ENCODE results near the gene THOC5.

The THOC5 gene

DNA sequence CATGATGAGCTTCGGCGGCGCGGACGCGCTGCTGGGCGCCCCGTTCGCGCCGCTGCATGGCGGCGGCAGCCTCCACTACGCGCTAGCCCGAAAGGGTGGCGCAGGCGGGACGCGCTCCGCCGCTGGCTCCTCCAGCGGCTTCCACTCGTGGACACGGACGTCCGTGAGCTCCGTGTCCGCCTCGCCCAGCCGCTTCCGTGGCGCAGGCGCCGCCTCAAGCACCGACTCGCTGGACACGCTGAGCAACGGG, 73.4 kb downstream of the THOC5 start:
- DNase-seq (ENCODE audit: low read depth): no peak
- peak overlapping the region; percentile 48 for H3K4me3 ChIP-seq (ENCODE audit: low read depth, low read length)

DNA sequence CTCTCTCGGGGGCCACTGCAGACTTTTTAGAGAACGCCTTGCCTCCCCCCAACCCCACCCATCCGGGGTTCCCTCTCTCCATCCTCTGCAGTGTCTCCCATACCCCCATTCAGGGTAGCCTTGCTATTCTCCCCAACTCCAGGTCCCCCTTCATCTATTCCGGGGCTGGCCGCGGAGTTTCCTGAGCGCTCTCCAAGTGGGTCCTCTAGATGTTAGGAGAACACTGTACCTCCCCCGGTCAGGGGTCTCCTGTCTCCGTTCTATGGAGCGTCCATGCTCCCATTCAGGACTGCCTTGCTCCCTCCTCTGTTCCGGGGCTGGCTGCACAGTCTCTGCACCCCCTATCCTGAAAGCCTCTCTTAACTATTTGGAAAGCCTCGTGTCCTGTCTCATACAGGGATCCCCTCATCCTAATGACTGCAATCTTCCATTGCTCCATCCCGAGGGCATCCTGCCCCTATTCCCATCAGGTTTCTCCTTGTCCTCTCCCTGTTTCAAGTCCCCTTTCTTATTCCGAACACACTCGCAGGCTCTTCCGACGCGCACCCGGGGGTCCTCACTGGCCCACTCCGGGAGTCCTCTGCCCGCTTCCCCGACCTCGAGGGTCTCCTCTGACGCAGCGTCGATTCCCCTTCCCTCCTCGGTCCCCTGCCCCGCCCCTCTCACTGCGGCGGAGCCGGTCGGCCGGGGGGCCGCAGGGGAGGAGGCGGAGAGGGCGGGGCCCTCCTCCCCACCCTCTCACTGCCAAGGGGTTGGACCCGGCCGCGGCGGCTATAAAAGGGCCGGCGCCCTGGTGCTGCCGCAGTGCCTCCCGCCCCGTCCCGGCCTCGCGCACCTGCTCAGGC, 73.9 kb downstream of the THOC5 start, which contains the start of gene NEFH:
Gene NEFH (plus strand): TSS at position 802 of the 845 bp plus-strand sequence. CDS start 45 bp downstream, outside the sequence.
- H3K4me3 ChIP-seq (ENCODE audit: low read depth, low read length): peak within 1 kb of the TSS; percentile 48
- no peak for DNase-seq (ENCODE audit: low read depth)

DNA sequence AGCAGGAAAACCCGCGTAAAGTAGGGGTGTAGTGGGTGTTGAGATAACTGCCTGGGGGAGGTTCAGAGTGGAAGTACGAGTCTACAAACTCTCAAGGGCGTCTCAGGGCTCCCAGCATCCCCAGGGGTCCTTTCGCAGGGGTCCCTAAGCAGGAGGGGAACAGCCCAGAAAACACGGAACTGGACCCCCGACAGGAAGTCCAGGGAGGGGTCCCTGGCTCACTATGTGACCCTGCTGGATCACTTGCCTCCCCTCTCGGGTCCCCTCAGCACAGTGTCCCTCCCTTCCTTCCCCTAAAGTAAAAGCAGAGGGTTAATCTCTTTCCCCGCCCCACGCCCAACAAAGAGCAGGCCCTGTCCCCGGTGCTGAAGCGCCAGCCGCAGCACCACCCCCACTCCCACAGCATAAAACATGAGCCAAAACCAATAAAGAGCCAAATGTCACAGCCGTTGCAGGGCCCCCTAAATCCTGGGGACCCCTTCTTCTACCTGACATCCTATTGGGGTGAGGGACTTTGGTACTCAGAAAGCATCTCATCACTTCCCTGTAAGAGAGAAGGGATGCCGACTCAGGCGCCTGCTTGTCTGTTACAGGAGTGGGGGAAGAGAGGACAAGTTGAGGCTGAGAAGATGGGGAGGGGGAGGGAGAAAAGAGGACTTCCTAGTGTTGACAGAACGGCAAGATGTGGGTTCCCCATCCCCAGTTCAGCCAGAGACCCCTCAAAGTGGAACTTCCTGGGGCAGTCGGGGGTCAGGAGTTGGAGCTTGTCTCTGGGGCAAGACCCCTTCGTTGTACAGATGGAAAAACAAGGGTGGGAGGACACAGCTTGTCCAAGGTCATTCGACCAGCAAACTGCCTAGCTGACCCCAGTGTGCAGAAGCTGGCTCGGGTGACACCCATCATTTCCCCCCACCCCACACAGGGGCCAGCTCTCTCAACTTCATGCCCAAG, 75.0 kb downstream of the THOC5 start:
- no peak for DNase-seq (ENCODE audit: low read depth)
- H3K4me3 ChIP-seq (ENCODE audit: low read depth, low read length): no peak overlapping the region

DNA sequence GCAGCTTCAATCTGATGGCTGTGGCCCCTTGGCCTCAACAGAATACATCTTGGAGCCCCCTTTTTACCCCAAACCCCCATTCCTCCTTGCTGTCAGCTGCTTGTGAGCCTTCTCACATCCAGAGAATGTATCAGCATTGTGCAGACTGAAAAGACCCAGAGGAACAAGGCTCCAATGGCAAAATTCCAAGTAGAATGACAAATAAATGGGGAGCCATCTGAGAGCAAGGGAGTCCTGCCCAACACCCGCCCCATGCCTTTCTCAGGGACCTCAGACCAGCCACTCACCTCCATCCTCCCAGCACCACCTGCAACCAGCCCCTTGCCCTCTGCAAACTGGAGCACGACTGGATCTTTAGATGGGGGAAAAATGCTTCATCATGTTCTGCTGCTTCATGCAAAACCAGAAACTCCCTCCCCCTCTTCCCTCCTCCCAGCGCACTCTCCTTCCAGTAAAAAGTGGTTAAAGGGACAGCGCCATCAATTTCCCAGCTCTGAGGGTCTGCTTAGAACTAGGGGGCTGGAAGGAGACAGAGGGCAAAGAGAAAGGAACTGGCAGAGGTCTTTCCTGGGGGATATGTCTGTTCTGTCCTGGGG, 75.7 kb downstream of the THOC5 start:
- no peak overlapping the region for H3K4me3 ChIP-seq (ENCODE audit: low read depth, low read length)
- no peak for DNase-seq (ENCODE audit: low read depth)

DNA sequence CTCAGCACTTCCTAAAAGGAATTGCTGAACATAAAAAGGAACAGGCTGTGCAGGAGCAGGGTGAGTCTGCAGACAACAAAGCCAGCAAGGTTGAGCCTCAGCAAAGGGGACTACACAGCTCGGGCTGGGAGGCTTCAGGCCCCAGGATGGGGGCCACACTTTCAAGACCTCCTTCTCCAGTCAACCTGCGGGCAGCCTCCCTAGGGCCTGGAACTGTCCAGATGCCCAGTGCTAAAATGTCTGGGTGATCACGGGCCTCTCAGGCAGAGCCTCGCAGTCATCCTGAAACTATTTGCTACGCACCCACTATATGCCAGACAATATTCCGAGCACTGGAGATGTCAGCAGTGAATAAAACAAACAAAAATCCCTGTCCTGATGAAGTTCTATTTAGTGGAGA, 77.4 kb downstream of the THOC5 start:
- DNase-seq (ENCODE audit: low read depth): no peak
- no peak overlapping the region for H3K4me3 ChIP-seq (ENCODE audit: low read depth, low read length)

DNA sequence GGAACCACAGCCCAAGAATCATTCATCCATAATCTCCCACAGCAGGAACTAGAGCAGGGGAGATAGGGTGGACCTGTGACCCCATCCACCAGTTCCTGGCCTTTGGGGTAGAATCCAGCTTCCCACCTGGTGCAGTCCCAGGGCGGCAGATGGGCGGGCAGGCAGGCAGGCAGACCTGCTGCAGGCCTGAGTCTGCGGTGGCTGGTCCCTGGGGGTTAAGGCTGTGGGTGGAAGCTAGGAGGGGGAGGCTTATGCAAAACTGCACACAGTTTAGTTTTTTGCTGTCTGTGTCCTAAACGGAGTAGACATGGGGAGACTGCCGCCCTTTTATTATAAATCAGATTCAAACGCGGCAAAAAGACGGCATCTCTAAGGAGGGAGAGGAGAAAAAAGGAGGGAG, 78.0 kb downstream of the THOC5 start:
- H3K4me3 ChIP-seq (ENCODE audit: low read depth, low read length): no peak overlapping the region
- DNase-seq (ENCODE audit: low read depth): no peak

DNA sequence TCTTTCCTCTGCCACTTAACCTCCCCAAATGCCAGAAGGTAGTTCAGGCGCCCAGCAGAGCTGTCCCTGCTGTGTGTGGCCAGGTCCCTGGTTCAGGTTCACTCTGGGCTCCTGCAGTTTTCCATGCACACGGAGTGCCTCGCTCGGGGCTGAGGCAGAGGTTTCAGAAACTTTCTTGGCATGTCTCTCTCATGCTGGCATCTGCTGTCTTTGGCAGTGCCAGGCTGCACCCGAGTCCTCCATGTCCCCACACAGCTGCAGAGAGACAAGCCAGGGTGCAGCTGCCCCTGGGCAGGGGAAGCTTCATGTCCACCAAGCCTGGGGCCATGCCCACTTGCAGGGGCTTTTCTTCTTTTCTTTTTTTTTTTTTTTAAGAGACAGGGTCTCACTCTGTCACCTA, 80.6 kb downstream of the THOC5 start:
- no peak for DNase-seq (ENCODE audit: low read depth)
- H3K4me3 ChIP-seq (ENCODE audit: low read depth, low read length): no peak overlapping the region

DNA sequence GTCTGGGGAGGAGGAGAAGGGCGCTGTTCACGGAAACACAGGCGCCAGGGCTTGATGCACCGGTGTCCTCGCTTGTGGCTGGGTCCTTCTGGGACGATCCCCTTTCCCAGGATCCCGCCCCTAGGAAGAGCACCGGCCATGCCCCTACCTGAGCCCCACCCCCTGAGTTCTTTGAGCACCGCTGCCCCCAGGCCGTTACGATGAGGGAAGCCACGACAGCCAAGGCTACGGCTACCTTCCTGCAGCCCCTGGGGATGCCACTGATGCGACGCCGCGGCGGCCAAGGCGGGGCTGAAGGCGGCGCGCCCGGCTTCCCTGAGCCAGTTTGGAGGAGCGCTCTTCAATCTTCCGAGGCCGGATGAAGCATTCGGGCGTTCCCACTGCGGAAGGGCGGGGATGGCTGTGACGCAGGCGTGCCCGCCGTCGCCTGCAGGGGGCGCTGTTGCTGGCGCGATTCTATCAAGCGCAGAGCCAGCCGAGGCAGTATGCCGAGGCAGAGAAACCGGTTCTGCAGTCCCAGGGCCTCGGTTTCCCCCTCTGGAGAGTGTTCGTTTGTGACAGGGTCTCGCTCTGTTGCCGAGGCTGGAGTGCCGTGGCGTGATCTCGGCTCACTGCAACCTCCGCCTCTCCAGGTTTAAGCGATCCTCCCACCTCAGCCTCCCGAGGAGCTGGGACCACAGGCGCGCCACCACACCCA, 83.2 kb downstream of the THOC5 start:
- no peak for DNase-seq (ENCODE audit: low read depth)

DNA sequence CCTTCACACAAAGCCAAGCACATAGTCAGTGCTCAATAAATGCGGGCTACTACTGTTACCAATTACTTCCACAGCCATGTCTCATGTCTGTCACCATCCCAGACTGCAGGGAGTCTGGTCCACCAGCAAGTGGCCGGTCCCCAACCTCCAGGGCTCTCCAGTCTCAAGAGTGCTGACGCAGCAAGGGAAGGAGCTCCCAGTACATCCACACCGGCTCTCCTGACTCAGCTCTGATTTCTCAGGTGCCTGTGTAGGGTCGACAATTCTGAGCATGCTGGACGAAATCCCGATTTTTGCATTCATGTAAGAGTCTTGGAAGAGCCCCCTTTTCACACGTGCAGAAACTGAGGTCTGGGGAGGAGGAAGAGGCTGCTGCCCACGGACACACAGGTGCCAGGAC, 83.8 kb downstream of the THOC5 start:
- no peak for DNase-seq (ENCODE audit: low read depth)
- no peak overlapping the region for H3K4me3 ChIP-seq (ENCODE audit: low read depth, low read length)

More for the DNA sequence above, 83.2 kb downstream of the THOC5 start:
- peak overlapping the region; percentile 29 for H3K4me3 ChIP-seq (ENCODE audit: low read depth, low read length)

DNA sequence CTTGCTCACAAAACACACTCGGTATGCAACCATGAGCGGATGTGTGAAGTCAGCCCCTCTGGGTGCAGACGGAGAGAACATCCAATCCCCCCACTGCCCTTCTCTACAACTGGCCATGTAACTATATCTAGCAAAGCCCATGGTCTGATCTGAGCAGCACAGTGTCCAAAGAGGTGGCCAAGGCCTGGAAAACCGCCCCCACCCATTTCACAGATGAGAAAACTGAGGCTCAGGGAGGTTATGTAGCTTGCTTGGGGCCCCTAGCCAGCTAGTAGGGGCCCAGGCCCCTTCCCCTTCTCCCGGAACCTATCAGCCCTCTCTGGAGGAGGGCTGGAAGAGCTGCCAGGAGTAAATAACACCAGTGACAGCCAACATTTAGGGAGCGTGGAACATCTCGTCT, 89.0 kb downstream of the THOC5 start:
- no peak for DNase-seq (ENCODE audit: low read depth)
- no peak overlapping the region for H3K4me3 ChIP-seq (ENCODE audit: low read depth, low read length)

DNA sequence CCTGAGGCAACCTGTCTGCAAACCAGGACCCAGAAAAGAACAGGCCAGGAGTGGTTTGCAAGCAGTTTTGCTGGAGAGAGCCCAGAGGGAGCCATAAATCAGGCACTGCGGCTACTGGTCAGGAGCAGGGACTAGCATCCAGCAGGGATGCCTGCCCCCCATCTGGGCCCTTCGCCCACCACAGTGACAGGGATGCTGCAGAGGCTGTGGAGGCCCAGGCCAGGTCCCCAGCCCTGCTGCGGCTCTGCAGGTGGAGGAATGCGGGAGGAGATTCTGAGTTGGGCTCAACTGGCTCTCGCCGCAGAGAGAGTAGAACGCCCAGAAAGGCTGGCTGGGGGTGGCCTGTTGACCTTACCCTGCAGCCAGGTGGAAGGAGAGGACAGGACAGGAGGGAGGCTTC, 89.9 kb downstream of the THOC5 start:
- no peak for DNase-seq (ENCODE audit: low read depth)
- no peak overlapping the region for H3K4me3 ChIP-seq (ENCODE audit: low read depth, low read length)

DNA sequence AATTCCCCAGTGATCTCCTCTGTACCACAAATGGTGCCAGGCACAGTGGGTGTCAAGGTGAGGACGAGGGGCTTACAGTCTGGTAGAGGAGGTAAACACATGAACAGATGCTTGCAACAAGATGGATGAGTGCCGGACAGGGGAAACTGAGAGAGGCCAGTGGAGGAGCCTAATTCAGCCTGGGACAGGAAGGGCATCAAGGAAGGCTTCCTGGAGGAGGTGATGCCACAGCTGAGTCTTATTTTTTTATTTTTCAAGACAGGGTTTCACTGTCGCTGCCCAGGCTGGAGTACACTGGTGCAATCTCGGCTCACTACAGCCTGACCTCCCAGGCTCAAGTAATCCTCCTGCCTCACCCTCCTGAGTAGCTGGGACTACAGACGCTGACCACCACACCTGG, 92.3 kb downstream of the THOC5 start:
- no peak for DNase-seq (ENCODE audit: low read depth)
- H3K4me3 ChIP-seq (ENCODE audit: low read depth, low read length): no peak overlapping the region

DNA sequence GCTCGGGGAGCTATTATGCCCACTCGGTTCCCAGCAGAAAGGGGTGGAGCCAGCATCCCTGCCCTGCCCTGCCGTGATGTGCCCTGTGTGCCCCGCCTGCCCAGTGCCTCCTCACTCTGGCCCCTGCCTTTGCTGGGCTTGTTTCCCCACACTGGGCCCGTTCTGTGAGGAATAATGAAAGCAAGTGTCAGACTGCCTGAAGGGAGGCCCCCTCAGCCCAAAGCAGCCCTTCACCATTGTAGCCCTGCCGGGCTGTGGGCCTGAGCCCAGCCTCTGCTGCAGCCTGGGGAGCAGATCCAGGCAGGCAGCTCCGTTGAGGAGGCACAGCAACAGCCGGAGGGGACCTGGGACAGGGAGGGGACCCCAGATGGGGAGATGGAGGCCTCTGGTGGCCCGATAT, 93.8 kb downstream of the THOC5 start:
- no peak for DNase-seq (ENCODE audit: low read depth)
- H3K4me3 ChIP-seq (ENCODE audit: low read depth, low read length): no peak overlapping the region

DNA sequence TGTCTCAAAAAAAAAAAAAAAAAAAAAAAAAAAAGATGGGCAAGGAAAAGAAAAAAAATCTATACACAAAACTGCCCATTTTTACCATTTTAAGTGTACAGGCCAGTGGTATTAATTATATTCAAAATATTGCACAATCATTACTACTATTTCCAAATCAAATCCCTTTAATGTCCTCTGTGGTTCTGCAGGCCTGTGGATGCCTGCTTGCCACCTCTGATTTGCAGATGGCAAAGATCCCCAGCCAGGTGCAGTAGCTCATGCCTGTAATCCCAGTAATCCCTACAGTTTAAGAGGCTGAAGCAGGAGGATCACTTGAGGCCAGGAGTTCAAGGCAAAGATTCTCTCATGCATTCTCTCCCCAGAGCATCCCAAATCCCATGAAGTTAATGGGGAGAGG, 95.0 kb downstream of the THOC5 start:
- no peak overlapping the region for H3K4me3 ChIP-seq (ENCODE audit: low read depth, low read length)
- DNase-seq (ENCODE audit: low read depth): no peak

DNA sequence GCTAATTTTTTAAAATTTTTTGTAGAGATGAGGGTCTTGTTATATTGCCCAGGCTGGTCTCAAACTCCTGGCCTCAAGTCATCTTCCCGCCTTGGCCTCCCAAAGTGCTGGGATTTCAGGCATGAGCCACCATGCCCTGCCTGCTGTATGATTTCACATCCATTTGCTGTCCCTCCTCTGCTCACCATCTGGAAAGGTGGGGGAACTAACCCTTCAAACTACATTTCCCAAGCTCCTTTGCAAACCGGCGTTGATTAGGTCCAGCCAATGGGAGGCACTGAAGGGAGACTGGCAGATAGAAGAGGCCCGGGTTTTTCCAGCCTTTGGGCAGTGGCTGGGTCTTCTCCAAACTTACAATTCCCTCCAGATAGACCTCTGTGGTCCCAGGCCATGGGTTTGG, 95.8 kb downstream of the THOC5 start:
- no peak overlapping the region for H3K4me3 ChIP-seq (ENCODE audit: low read depth, low read length)
- no peak for DNase-seq (ENCODE audit: low read depth)

DNA sequence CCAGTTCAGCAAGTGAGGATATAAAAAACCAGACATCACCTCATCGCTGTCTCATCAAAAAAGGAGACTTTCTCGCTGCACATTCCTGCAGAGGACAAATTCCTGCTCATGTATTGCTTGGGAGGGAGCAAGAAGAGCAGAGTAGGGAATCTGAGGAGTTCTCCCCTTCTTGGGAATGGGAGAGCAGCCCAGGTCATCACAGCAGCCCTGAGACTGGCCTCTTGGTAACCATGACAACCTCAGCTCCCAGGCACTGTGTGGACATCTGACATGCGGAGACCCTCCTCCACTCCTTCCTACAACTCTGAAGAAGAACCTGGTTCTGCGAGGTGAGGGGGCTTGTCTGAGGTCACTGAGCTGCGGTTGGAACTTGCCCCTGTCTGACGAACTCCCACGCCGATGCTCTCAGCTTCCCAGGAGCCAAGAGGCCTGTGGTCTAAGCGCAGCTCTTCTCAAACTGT, 97.3 kb downstream of the THOC5 start:
- DNase-seq (ENCODE audit: low read depth): peak; percentile 18
- no peak overlapping the region for H3K4me3 ChIP-seq (ENCODE audit: low read depth, low read length)

Data from skeletal muscle cell (primary cell).